Heart right ventricle (tissue), 16 donors: ENCODE results near the gene FGF21. TPM values are rescaled to one million over a fixed set of nuclear protein-coding genes. Genes with fewer than 3 reads are reported as not detected.
A peak's percentile ranks its signal among the peaks of the same experiment; 100 is the strongest.

Source experiments
- ATAC-seq, 8 donors: fragments of 200-7000 bp; cut with Tn5 transposase; one replicate each; pipeline ENCODE4 v1.9.1; 2020; ENCODE audit warnings: mild to moderate bottlenecking in 8 of 8, moderate library complexity in 8 of 8, moderate number of reproducible peaks in 1 of 8
- DNase-seq, 2 donors: peaks; one replicate each; pipeline ENCODE4 v3.0.0-alpha.2; 2020
- H3K27ac ChIP-seq, 10 donors: fragments of 200-600 bp; sonication (generic) in 2 of 10; one replicate each; pipeline versions ENCODE4 v1.5.0 to v1.8.0; 2020 to 2022; ENCODE audit warnings: mild to moderate bottlenecking in 3 of 10
- H3K27me3 ChIP-seq, 7 donors: fragments of 200-600 bp; one replicate each; pipeline ENCODE4 v1.8.0; 2021 to 2022; ENCODE audit warnings: mild to moderate bottlenecking in 2 of 7
- H3K36me3 ChIP-seq, 9 donors: fragments of 200-600 bp; sonication (generic) in 1 of 9; one replicate each; pipeline versions ENCODE4 v1.5.0 to v1.8.0; 2020 to 2022; ENCODE audit warnings: mild to moderate bottlenecking in 2 of 9
- H3K4me1 ChIP-seq, 9 donors: fragments of 200-600 bp; sonication (generic) in 1 of 9; one replicate each; pipeline versions ENCODE4 v1.5.0 to v1.8.0; 2020 to 2022; ENCODE audit warnings: mild to moderate bottlenecking in 4 of 9
- H3K4me3 ChIP-seq, 10 donors: fragments of 200-600 bp; sonication (generic) in 2 of 10; one replicate each; pipeline versions ENCODE4 v1.5.0 to v1.8.0; 2020 to 2022; ENCODE audit warnings: mild to moderate bottlenecking in 7 of 10, moderate library complexity in 2 of 10
- H3K9me3 ChIP-seq, 11 donors: fragments of 200-600 bp in 10 of 11; sonication (generic) in 2 of 11; one replicate each; pipeline versions ENCODE4 v1.5.0 to v1.8.0; 2013 to 2022; ENCODE audit warnings: mild to moderate bottlenecking in 2 of 11, control low read depth in 1 of 11, moderate library complexity in 1 of 11
- WGBS, 2 donors: extraction: QIAGEN DNeasy Blood & Tissue Kit; methylation state at CpG; one replicate each; pipeline ENCODE4 v1.1.7; 2013; ENCODE audit warnings: inconsistent platforms in 1 of 2; 5-methylcytosine and 5-hydroxymethylcytosine counted together
- intact Hi-C, 10 donors: fragments of 100-400 bp; cut with DNase I; formaldehyde crosslinking; loops; one replicate each; pipeline versions ENCODE4 v1.11.1 to v1.14.2; 2022
- polyA plus RNA-seq, 2 donors: library from polyadenylated mRNA; stranded (reverse); fragments of 200-250 nt; gene quantifications; one replicate each; pipeline ENCODE4 v1.2.3, GENCODE V29; 2013
- total RNA-seq, 10 donors: library from RNA; stranded (reverse); fragmentation: NEBNext Ultra II Directional in 3 of 10; extraction: Animal tissue kit (Norgen Biotek cat#: 25700) in 3 of 10; gene quantifications; one replicate each; pipeline versions ENCODE4 v1.2.1 to v1.2.4, GENCODE V29; 2021 to 2023
- TF ChIP-seq, protein P1 (sequence below), 9 donors: fragments of 200-600 bp; sonication (generic) in 2 of 9; IDR thresholded peaks; one replicate each; pipeline versions ENCODE4 v1.5.0 to v1.8.0; 2021 to 2022; ENCODE audit warnings: antibody characterized with exemption in 9 of 9, mild to moderate bottlenecking in 5 of 9, moderate library complexity in 1 of 9
- donor health status: Arrhythmogenic right ventricular cardiomyopathy.
- donor health status: ischemic (EF 13 %, LVEDD 7.1; RV severe dilation, severe dysfunction).
- donor health status: healthy with polysubstance abuse.
- donor health status: DM: no; HTN: yes; CAD: no.
- donor health status: DM: no; HTN: no; CAD: no.
- donor health status: ischemic (EF 25% LVEDD 6.9; RV normal size, moderate dysfunction).
- donor health status: ischemic (EF 25% LVEDD 5.7; RV mildly dilated, moderate dysfunction).
- donor health status: healthy.
- donor health status: DM: yes; HTN: yes; CAD: no.
- donor health status: Ischemic cardiomyopathy.
- donor health status: ischemic (EF 35%, LVEDD 5.7; RV mildly dilated, moderate dysfunction).
- donor health status: nonischemic (EF 11% LVEDD 7.7; RV severe dilation, severe dysfunction).
- donor health status: DM: yes; HTN: yes; CAD: no.
- donor health status: PGD.
- donor health status: ischemic (EF 29% LVEDD 5.4; RV normal size, mild dysfunction).
- donor health status: nonischemic (EF 23%, LVEDD 6.1; RV moderate dilation, normal function).

FGF21 gene
- total and polyA plus RNA-seq, 12 donors: not detected

DNA sequence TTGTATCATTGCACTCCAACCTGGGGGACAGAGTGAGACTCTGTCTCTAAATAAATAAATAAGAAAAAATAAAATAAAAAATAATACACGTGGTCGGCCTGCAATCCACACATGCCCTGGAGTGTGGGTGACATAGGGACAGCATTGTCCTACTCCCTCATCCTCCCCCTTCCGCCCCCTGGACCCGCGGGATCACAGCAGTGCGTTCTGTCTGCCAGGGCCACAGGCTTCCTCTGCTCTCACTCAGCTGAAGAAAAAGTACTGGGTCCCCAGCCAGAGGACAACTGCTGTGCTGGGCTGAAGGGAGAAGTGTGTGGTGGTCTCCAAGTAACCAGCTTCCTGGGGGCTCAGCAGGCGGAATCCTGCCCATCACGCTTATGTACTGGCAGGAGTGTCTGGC is 49.2 kb downstream of the FGF21 start:
- no peak for DNase-seq
- H3K36me3 ChIP-seq: peaks cover 0 to 9% (median 0%) of the 10 kb centered on the region in 9 donors
- 83% methylated on average over 8 of the region's 8 CpGs for WGBS, 2 donors
- no peaks in the 10 kb centered on the region for H3K9me3 ChIP-seq
- no peaks in the 10 kb centered on the region for H3K27me3 ChIP-seq
- no peak for ATAC-seq
- H3K4me3 ChIP-seq: no peak overlapping the region
- intact Hi-C loops: no loop called here
- TF ChIP-seq, protein P1, sequence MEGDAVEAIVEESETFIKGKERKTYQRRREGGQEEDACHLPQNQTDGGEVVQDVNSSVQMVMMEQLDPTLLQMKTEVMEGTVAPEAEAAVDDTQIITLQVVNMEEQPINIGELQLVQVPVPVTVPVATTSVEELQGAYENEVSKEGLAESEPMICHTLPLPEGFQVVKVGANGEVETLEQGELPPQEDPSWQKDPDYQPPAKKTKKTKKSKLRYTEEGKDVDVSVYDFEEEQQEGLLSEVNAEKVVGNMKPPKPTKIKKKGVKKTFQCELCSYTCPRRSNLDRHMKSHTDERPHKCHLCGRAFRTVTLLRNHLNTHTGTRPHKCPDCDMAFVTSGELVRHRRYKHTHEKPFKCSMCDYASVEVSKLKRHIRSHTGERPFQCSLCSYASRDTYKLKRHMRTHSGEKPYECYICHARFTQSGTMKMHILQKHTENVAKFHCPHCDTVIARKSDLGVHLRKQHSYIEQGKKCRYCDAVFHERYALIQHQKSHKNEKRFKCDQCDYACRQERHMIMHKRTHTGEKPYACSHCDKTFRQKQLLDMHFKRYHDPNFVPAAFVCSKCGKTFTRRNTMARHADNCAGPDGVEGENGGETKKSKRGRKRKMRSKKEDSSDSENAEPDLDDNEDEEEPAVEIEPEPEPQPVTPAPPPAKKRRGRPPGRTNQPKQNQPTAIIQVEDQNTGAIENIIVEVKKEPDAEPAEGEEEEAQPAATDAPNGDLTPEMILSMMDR (IDR thresholded peaks at IDR 0.05): no peak
- H3K27ac ChIP-seq: no peak overlapping the region
- H3K4me1 ChIP-seq: peaks cover 0 to 2% (median 0%) of the 10 kb centered on the region in 9 donors

DNA sequence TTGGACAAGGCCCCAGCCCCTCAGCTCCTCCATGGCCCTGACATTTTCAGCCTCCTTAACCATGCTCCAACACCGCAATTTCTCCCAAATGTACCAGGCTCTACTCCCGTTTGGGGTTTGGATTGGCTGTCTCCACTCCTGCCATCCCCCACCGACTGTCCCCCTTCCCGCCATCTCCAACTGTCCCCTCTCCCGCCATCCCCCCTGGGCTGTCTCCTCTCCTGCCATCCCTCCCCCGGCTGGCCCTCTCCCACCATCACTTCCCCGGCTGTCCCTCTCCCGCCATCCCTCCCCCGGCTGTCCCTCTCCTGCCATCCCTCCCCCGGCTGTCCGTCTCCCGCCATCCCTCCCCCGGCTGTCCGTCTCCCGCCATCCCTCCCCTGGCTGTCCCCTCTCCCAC is 50.1 kb downstream of the FGF21 start:
- intact Hi-C loops: no loop called here
- DNase-seq (no peak), ATAC-seq (no peak)
- WGBS, 2 donors: 92 to 93% methylated on average over 14 to 15 of the region's 15 CpGs
- Histone ChIP-seq H3K4me1 (peaks cover 0 to 12% (median 7%) of the 10 kb centered on the region in 9 donors), H3K4me3 (no peak overlapping the region), H3K9me3 (no peaks in the 10 kb centered on the region), H3K27ac (no peak overlapping the region), H3K36me3 (peaks cover 0 to 8% (median 0%) of the 10 kb centered on the region in 9 donors), H3K27me3 (no peaks in the 10 kb centered on the region)
- TF ChIP-seq, protein P1 (IDR thresholded peaks at IDR 0.05): no peak

DNA sequence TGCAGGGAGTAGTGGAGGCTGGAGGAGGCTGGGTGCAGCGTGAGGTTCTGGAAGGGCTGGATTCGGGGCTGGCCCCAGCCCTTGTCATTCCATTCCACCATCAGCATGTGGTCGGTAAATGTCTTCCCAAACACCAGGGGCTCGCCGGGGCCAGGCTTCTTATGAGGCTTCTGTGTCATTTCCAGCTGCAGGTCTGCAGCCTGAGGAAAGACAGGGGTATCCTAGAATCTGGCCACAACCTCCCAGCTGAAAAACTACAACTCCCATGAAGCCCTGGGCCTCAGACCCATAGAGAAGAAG is 51.1 kb downstream of the FGF21 start:
- ATAC-seq (peak in 2 of 8 donors; percentile 32 to 52), DNase-seq (peak in 1 of 2 donors; percentile 59)
- 78% methylated on average over 5 of the region's 5 CpGs for WGBS, 2 donors
- no peaks in the 10 kb centered on the region for H3K27me3 ChIP-seq
- peaks cover under 1 to 16% (median 11%) of the 10 kb centered on the region in 9 donors for H3K4me1 ChIP-seq
- intact Hi-C loops: no loop called here
- H3K27ac ChIP-seq: no peak overlapping the region
- H3K36me3 ChIP-seq: peaks cover 0 to 8% (median 0%) of the 10 kb centered on the region in 9 donors
- no peak overlapping the region for H3K4me3 ChIP-seq
- TF ChIP-seq, protein P1 (IDR thresholded peaks at IDR 0.05): no peak
- no peaks in the 10 kb centered on the region for H3K9me3 ChIP-seq

DNA sequence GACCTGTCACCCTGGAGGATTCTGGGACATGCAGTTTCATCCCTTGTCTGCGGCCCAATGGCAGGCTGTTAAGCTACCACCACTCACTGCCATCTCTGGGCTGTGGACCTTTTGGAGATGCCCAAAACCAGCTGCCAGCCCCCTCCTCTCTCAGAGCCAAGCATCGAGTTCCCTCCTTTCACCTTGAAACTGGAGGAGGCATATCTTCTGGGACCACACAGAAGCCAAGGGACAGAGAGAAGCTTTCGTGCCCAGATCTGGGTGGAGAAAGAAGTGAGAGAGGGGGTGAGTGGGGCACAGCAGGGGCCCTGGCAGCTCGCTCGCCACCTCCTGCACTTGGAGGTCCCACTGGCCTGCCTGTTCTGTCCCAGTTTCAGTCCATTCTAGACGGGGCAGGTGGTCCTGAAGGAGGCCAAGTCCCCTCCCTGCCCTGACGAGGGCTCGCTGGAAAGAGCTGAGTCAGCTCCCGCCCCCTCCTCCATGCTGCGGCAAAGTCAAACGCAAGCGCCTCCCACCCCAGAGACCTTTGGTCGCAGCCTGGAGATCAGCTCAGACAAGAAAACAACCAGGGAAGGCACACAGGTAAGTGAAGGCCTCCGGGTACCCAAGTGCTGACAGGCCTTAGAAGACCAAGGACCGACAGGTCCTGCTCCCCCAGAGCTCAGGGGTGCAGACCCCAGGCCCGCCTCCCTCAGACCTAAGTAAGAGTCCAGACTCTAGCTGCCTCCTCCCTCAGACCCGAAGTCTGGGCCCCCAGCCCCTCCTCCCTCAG is 51.7 kb downstream of the FGF21 start:
- peaks cover 5 to 22% (median 17%) of the 10 kb centered on the region in 9 donors for H3K4me1 ChIP-seq
- WGBS, 2 donors: 76 to 84% methylated on average over 17 of the region's 17 CpGs
- H3K36me3 ChIP-seq: peaks cover 0 to 8% (median 0%) of the 10 kb centered on the region in 9 donors
- TF ChIP-seq, protein P1 (IDR thresholded peaks at IDR 0.05): no peak
- H3K27ac ChIP-seq: no peak overlapping the region
- intact Hi-C loops: no loop called here
- H3K4me3 ChIP-seq: no peak overlapping the region
- ATAC-seq: peak in 2 of 8 donors; percentile 22 to 26
- no peaks in the 10 kb centered on the region for H3K9me3 ChIP-seq
- no peaks in the 10 kb centered on the region for H3K27me3 ChIP-seq
- no peak for DNase-seq
